Endothelial cell of umbilical vein (primary cell): ENCODE measurements around the gene STAT1. TPM values are rescaled to one million over a fixed set of nuclear protein-coding genes. Genes with fewer than 3 reads are reported as not detected.

Experiments used
- BruUV-seq: library from RNA; stranded (reverse); fragments of 400-500 nt; replicated peaks from 2 replicates; lab custom pipeline; 2021; lab: Mats Ljungman, UMichigan
- CTCF ChIA-PET: fragments of 300-600, 350-600 bp; sonication (Branson Sonifier 250); formaldehyde crosslinking; loops from one replicate; lab custom pipeline; 2021; ENCODE audit warnings: antibody characterized with exemption, inconsistent platforms; lab: Charles Lee
- POLR2A ChIA-PET: fragments of 300-600, 350-600 bp; sonication (Branson Sonifier 250); formaldehyde crosslinking; loops from one replicate; lab custom pipeline; 2021; ENCODE audit warnings: antibody characterized with exemption, inconsistent platforms; lab: Charles Lee
- DNase-seq: peaks from one replicate; pipeline ENCODE4 v3.0.0-alpha.2; 2011; ENCODE audit warnings: low read depth, low spot score
- FAIRE-seq: peaks from 2 replicates; lab custom pipeline; 2011; peaks lifted over from hg19 to GRCh38; lab: Jason Lieb, UNC
- H2AFZ ChIP-seq: 2 replicates; pipeline ENCODE4 v1.6.0; 2012; ENCODE audit warnings: low read depth, low read length, control low read depth, inconsistent platforms
- H3K27ac ChIP-seq: 2 replicates; pipeline ENCODE4 v1.5.1; 2011; ENCODE audit warnings: low read depth, mild to moderate bottlenecking, control low read depth, low read length, moderate library complexity; ENCODE audit not compliant: insufficient read depth
- H3K27me3 ChIP-seq, 2 experiments: 2 replicates each; pipeline versions ENCODE4 v1.6.0 to v1.6.1; 2011; ENCODE audit warnings: low read length in 2 of 2, mixed read lengths in 1 of 2; ENCODE audit not compliant: control insufficient read depth in 2 of 2, insufficient read depth in 2 of 2
- H3K36me3 ChIP-seq, 2 experiments: 2 replicates in 1 of 2; 3 replicates in 1 of 2; pipeline ENCODE4 v1.5.1; 2011; ENCODE audit warnings: low read length in 2 of 2, mild to moderate bottlenecking in 1 of 2, moderate library complexity in 1 of 2; ENCODE audit not compliant: control insufficient read depth in 2 of 2, insufficient read depth in 2 of 2; ENCODE audit errors: extremely low read depth in 1 of 2
- H3K4me1 ChIP-seq: 3 replicates; pipeline ENCODE4 v1.5.1; 2011; ENCODE audit warnings: mild to moderate bottlenecking, low read length; ENCODE audit not compliant: control insufficient read depth, insufficient read depth; ENCODE audit errors: extremely low read depth
- H3K4me2 ChIP-seq: 2 replicates; pipeline ENCODE4 v1.6.1; 2011; ENCODE audit warnings: low read length, control low read depth, mixed read lengths; ENCODE audit not compliant: insufficient read depth
- H3K4me3 ChIP-seq, 3 experiments: fragments of 200-600 bp in 1 of 3; sonication (generic), shearing (Covaris generic) in 1 of 3; replicated peaks in 1 of 3; 2 replicates each; pipeline ENCODE4 v1.5.1; 2011 to 2016; ENCODE audit warnings: control low read depth in 3 of 3, low read length in 3 of 3, mild to moderate bottlenecking in 2 of 3, inconsistent platforms in 1 of 3, low read depth in 1 of 3, moderate library complexity in 1 of 3; ENCODE audit not compliant: insufficient read depth in 1 of 3
- H3K79me2 ChIP-seq: 2 replicates; pipeline ENCODE4 v1.6.0; 2012; ENCODE audit warnings: low read length, inconsistent platforms; ENCODE audit not compliant: control insufficient read depth, insufficient read depth
- H3K9ac ChIP-seq: replicated peaks from 2 replicates; pipeline ENCODE3; 2011; ENCODE audit warnings: low read length, control low read depth; ENCODE audit not compliant: insufficient read depth; ENCODE audit errors: extremely low read depth
- H3K9me1 ChIP-seq: replicated peaks from 3 replicates; pipeline ENCODE4 v1.6.0; 2011; ENCODE audit warnings: mild to moderate bottlenecking, low read length; ENCODE audit not compliant: control insufficient read depth, insufficient read depth; ENCODE audit errors: extremely low read depth
- H3K9me3 ChIP-seq: replicated peaks from 2 replicates; pipeline ENCODE4 v1.5.1; 2012; ENCODE audit warnings: low read length, inconsistent platforms; ENCODE audit not compliant: control insufficient read depth, insufficient read depth
- H4K20me1 ChIP-seq: replicated peaks from 2 replicates; pipeline ENCODE3; 2011; ENCODE audit warnings: mild to moderate bottlenecking, low read length; ENCODE audit not compliant: control insufficient read depth, insufficient read depth; ENCODE audit errors: extremely low read depth
- CTCF ChIP-seq, 2 donors: IDR thresholded peaks; 1 replicate in 1 of 2; 2 replicates in 1 of 2; pipeline ENCODE4 v1.5.1; 2011; ENCODE audit warnings: low read length in 2 of 2, mild to moderate bottlenecking in 2 of 2, moderate library complexity in 2 of 2, control low read depth in 1 of 2, inconsistent platforms in 1 of 2, low read depth in 1 of 2; ENCODE audit not compliant: insufficient read depth in 1 of 2; ENCODE audit errors: extremely low read depth in 1 of 2
- EZH2 ChIP-seq: IDR thresholded peaks from 2 replicates; pipeline ENCODE4 v1.6.1; 2012; ENCODE audit warnings: borderline replicate concordance, low read depth, mild to moderate bottlenecking, moderate library complexity, low read length, inconsistent platforms; ENCODE audit not compliant: severe bottlenecking
- FOS ChIP-seq: IDR thresholded peaks from 2 replicates; pipeline ENCODE4 v1.6.1; 2011; ENCODE audit warnings: mild to moderate bottlenecking, low read length, moderate library complexity, borderline replicate concordance; ENCODE audit not compliant: insufficient read depth
- GATA2 ChIP-seq: IDR thresholded peaks from 2 replicates; pipeline ENCODE4 v1.7.0; 2011; ENCODE audit warnings: low read depth, mild to moderate bottlenecking, moderate library complexity, mixed read lengths, low read length; ENCODE audit not compliant: insufficient read length, insufficient read depth
- JUN ChIP-seq: IDR thresholded peaks from 2 replicates; pipeline ENCODE4 v1.6.1; 2011; ENCODE audit warnings: borderline replicate concordance, low read depth; ENCODE audit not compliant: insufficient read length, insufficient read depth
- MYC ChIP-seq: IDR thresholded peaks from one replicate; pipeline ENCODE4 v1.6.1; 2011; ENCODE audit warnings: mild to moderate bottlenecking, low read depth, low read length
- POLR2A ChIP-seq: IDR thresholded peaks from 2 replicates; pipeline ENCODE4 v1.6.1; 2012; ENCODE audit warnings: low read depth, mild to moderate bottlenecking, control low read depth, low read length
- dilution Hi-C: fragments of 300-500 bp; cut with MboI; formaldehyde crosslinking; loops from one replicate; pipeline ENCODE4 v1.15.0; 2019; ENCODE audit warnings: low sequenced_read_pairs; ENCODE audit not compliant: extremely low pct_ligation_motif_present
- intact Hi-C: fragments of 100-400 bp; cut with micrococcal nuclease; formaldehyde crosslinking; loops from one replicate; pipeline ENCODE4 v1.10.0; 2022
- polyA plus RNA-seq, 4 experiments: library from polyadenylated mRNA; depleted of rRNA in 3 of 4; stranded (reverse) in 3 of 4; unstranded in 1 of 4; fragments of >200 nt; gene quantifications; 2 replicates each; pipeline versions ENCODE4 v1.2.1 to v1.2.3, GENCODE V29; 2011 to 2012; ENCODE audit warnings: missing spikeins in 1 of 4
- total RNA-seq: library from RNA; stranded (reverse); gene quantifications from 2 replicates; pipeline ENCODE4 v1.2.3, GENCODE V29; 2021

STAT1 gene
- total and polyA plus RNA-seq, 2 donors (not counting 3 experiments of a cell fraction or from before 2014, with no cell fraction given) = 64.2 to 67.6 TPM

- no peaks in the 10 kb centered on the region for H3K9me1 ChIP-seq
- H3K9ac ChIP-seq = no peak overlapping the region
- no peak overlapping the region for H3K27ac ChIP-seq
- peaks cover 20 to 42% of the 10 kb centered on the region in 2 experiments for H3K36me3 ChIP-seq
- FAIRE-seq = no peak
- H3K27me3 ChIP-seq = no peaks in the 10 kb centered on the region
- no TSS peak for BruUV-seq
- H3K4me3 ChIP-seq = no peak overlapping the region
- no peaks in the 10 kb centered on the region for H3K79me2 ChIP-seq
- no peak for DNase-seq
- CTCF ChIA-PET = interaction anchor here (1.2 to 1.7 kb wide), 3 partner anchors 14 to 79 kb away, joined by 4 to 6 read pairs (median 4); no protein-coding TSS in a partner anchor
- no peaks in the 10 kb centered on the region for H3K9me3 ChIP-seq
- POLR2A ChIA-PET = no interaction called here
- no peaks in the 10 kb centered on the region for H4K20me1 ChIP-seq
- dilution Hi-C loops (no loop called here), intact Hi-C loops (no loop called here)
- H3K4me1 ChIP-seq = peaks cover 63% of the 10 kb centered on the region
- TF ChIP-seq GATA2 = no peak
- TF ChIP-seq JUN = no peak
- no peak for TF ChIP-seq FOS
- TF ChIP-seq MYC = no peak
- TF ChIP-seq CTCF (IDR thresholded peaks at IDR 0.05; ENCODE audit: extremely low read depth in 1 of 2, insufficient read depth in 1 of 2, low read depth in 1 of 2, low read length in 2 of 2) = no peak
- no peak for TF ChIP-seq EZH2
- no peak for TF ChIP-seq POLR2A
- no peak overlapping the region for H3K4me2 ChIP-seq
- no peak overlapping the region for H2AFZ ChIP-seq
These were observed 40.7 kb downstream of the STAT1 start for GRCh38 chr2:190973262-190973661.
